IMR-90 (cell line): Measurements from ENCODE around the gene RUBCN. TPM values are rescaled to one million over a fixed set of nuclear protein-coding genes. Genes with fewer than 3 reads are reported as not detected.

Source experiments
- ATAC-seq: fragments of 200-7000 bp; cut with Tn5 transposase; 2 replicates; pipeline ENCODE4 v1.9.1; 2020; ENCODE audit warnings: low read depth, mild to moderate bottlenecking, moderate library complexity
- BruUV-seq: library from RNA; stranded (reverse); fragments of 400-500 nt; replicated peaks from 2 replicates; lab custom pipeline; 2021; lab: Mats Ljungman, UMichigan
- CTCF ChIA-PET: fragments of 300-600 bp; formaldehyde crosslinking; extraction: SDS; loops from one replicate; lab custom pipeline; 2021; ENCODE audit warnings: antibody characterized with exemption; lab: Yijun Ruan, JAX
- POLR2A ChIA-PET: fragments of 300-600 bp; sonication (Branson Sonifier 250); formaldehyde crosslinking; loops from one replicate; lab custom pipeline; 2022; ENCODE audit warnings: antibody characterized with exemption; ENCODE audit not compliant: unreplicated experiment; lab: Charles Lee
- DNase-seq: peaks from one replicate; pipeline ENCODE4 v3.0.0; 2013
- H2AFZ ChIP-seq: replicated peaks from 2 replicates; pipeline ENCODE3; 2013; ENCODE audit warnings: low read length, mild to moderate bottlenecking; ENCODE audit not compliant: poor library complexity
- H2AK5ac ChIP-seq: 2 replicates; pipeline ENCODE4 v1.6.1; 2013; ENCODE audit warnings: low read depth, low read length, inconsistent platforms
- H2AK9ac ChIP-seq: replicated peaks from 2 replicates; pipeline ENCODE3; 2013; ENCODE audit warnings: mild to moderate bottlenecking, low read depth, low read length, moderate library complexity; ENCODE audit not compliant: poor library complexity
- H2BK120ac ChIP-seq: 2 replicates; pipeline ENCODE4 v1.6.1; 2013; ENCODE audit warnings: low read depth, low read length, inconsistent platforms
- H2BK15ac ChIP-seq: 3 replicates; pipeline ENCODE4 v1.6.1; 2013; ENCODE audit warnings: low read depth, low read length, inconsistent platforms
- H2BK20ac ChIP-seq: 2 replicates; pipeline ENCODE4 v1.6.1; 2013; ENCODE audit warnings: low read depth, mild to moderate bottlenecking, inconsistent platforms, low read length, moderate library complexity
- H2BK5ac ChIP-seq: 2 replicates; pipeline ENCODE4 v1.6.1; 2013; ENCODE audit warnings: mild to moderate bottlenecking, low read depth, low read length, inconsistent platforms; ENCODE audit not compliant: poor library complexity, severe bottlenecking
- H3K14ac ChIP-seq: replicated peaks from 2 replicates; pipeline ENCODE4 v1.6.1; 2013; ENCODE audit warnings: low read depth, low read length, inconsistent platforms
- H3K18ac ChIP-seq: 2 replicates; pipeline ENCODE4 v1.6.1; 2013; ENCODE audit warnings: low read depth, low read length, control low read depth
- H3K23ac ChIP-seq: 2 replicates; pipeline ENCODE4 v1.6.1; 2013; ENCODE audit warnings: low read depth, low read length, inconsistent platforms
- H3K27ac ChIP-seq: 2 replicates; pipeline ENCODE4 v1.5.1; 2013; ENCODE audit warnings: mild to moderate bottlenecking, control low read depth, low read length; ENCODE audit not compliant: insufficient read depth
- H3K27me3 ChIP-seq: 2 replicates; pipeline ENCODE4 v1.6.1; 2013; ENCODE audit warnings: low read length; ENCODE audit not compliant: control insufficient read depth, insufficient read depth
- H3K36me3 ChIP-seq: 2 replicates; pipeline ENCODE4 v1.6.1; 2013; ENCODE audit warnings: low read length, mixed read lengths; ENCODE audit not compliant: control insufficient read depth, insufficient read depth
- H3K4ac ChIP-seq: 2 replicates; pipeline ENCODE4 v1.6.1; 2013; ENCODE audit warnings: low read depth, low read length, inconsistent platforms
- H3K4me1 ChIP-seq: 2 replicates; pipeline ENCODE4 v1.6.1; 2013; ENCODE audit warnings: low read length, mixed read lengths; ENCODE audit not compliant: control insufficient read depth, insufficient read depth
- H3K4me2 ChIP-seq: 2 replicates; pipeline ENCODE4 v1.6.1; 2013; ENCODE audit warnings: low read depth, mild to moderate bottlenecking, control low read depth, low read length, moderate library complexity
- H3K4me3 ChIP-seq: 2 replicates; pipeline ENCODE4 v1.5.1; 2013; ENCODE audit warnings: low read depth, mild to moderate bottlenecking, control low read depth, low read length, moderate library complexity; ENCODE audit not compliant: insufficient read depth
- H3K56ac ChIP-seq: 2 replicates; pipeline ENCODE4 v1.6.1; 2013; ENCODE audit warnings: low read length, inconsistent platforms; ENCODE audit not compliant: insufficient read depth; ENCODE audit errors: extremely low read depth
- H3K79me1 ChIP-seq, 2 experiments: 2 replicates each; pipeline ENCODE4 v1.6.1; 2013; ENCODE audit warnings: low read length in 2 of 2, inconsistent platforms in 1 of 2, low read depth in 1 of 2
- H3K9ac ChIP-seq: 2 replicates; pipeline ENCODE4 v1.6.1; 2013; ENCODE audit warnings: low read depth, low read length, control low read depth
- H3K9me1 ChIP-seq: 2 replicates; pipeline ENCODE4 v1.6.1; 2013; ENCODE audit warnings: low read length, inconsistent platforms; ENCODE audit not compliant: insufficient read depth
- H3K9me3 ChIP-seq: 2 replicates; pipeline ENCODE4 v1.6.1; 2013; ENCODE audit warnings: low read length; ENCODE audit not compliant: control insufficient read depth, insufficient read depth
- H4K20me1 ChIP-seq: 2 replicates; pipeline ENCODE4 v1.6.1; 2013; ENCODE audit warnings: low read length, inconsistent platforms; ENCODE audit not compliant: insufficient read depth
- H4K5ac ChIP-seq: 2 replicates; pipeline ENCODE4 v1.6.1; 2013; ENCODE audit warnings: mild to moderate bottlenecking, low read depth, low read length, control low read depth
- H4K8ac ChIP-seq, 2 experiments: 2 replicates each; pipeline ENCODE4 v1.6.1; 2013; ENCODE audit warnings: low read depth in 2 of 2, low read length in 2 of 2, control low read depth in 1 of 2, inconsistent platforms in 1 of 2
- H4K91ac ChIP-seq: 2 replicates; pipeline ENCODE4 v1.6.1; 2013; ENCODE audit warnings: low read depth, low read length, inconsistent platforms; ENCODE audit not compliant: insufficient read depth
- MXI1 ChIP-seq: IDR thresholded peaks from 2 replicates; pipeline ENCODE4 v1.6.1; 2012; ENCODE audit warnings: low read depth, mild to moderate bottlenecking, low read length, moderate library complexity, borderline replicate concordance
- RAD21 ChIP-seq: IDR thresholded peaks from 2 replicates; pipeline ENCODE4 v1.6.1; 2012; ENCODE audit warnings: low read length, improper control_type of control experiment
- WGBS, 2 experiments: methylation state at CpG; one replicate each; pipeline versions ENCODE4 v1.1.5 to v1.1.7; 2013; ENCODE audit warnings: missing lambda C conversion rate in 2 of 2; ENCODE audit not compliant: insufficient read length in 1 of 2; ENCODE audit errors: extremely low coverage in 2 of 2; 5-methylcytosine and 5-hydroxymethylcytosine counted together
- dilution Hi-C: fragments of 300-500 bp; cut with HindIII; formaldehyde crosslinking; loops from one replicate; pipeline ENCODE4 v1.14.3; 2018; ENCODE audit warnings: low sequenced_read_pairs; ENCODE audit not compliant: unreplicated experiment
- in situ Hi-C: fragments of 300-500 bp; cut with MboI; formaldehyde crosslinking; loops from 3 replicates; pipeline ENCODE4 v1.14.3; 2019; ENCODE audit warnings: low sequenced_read_pairs, inconsistent platforms, mixed read lengths
- intact Hi-C: fragments of 100-400 bp; cut with micrococcal nuclease; formaldehyde crosslinking; loops from 2 replicates; pipeline ENCODE4 v1.10.0; 2022
- polyA plus RNA-seq, 3 experiments: library from polyadenylated mRNA; depleted of rRNA; stranded (reverse); fragments of >200 nt; gene quantifications; 2 replicates each; pipeline ENCODE4 v1.2.3, GENCODE V29; 2012; ENCODE audit warnings: low replicate concordance in 1 of 3
- total RNA-seq: library from RNA; depleted of rRNA; stranded (reverse); fragments of >200 nt; gene quantifications from 2 replicates; pipeline ENCODE4 v1.2.3, GENCODE V29; 2012
- TF ChIP-seq, protein P1 (sequence below): fragments of 150-350 bp; IDR thresholded peaks from 2 replicates; pipeline ENCODE4 v1.6.1; 2017; ENCODE audit warnings: mild to moderate bottlenecking, antibody characterized with exemption, low read length, low read depth

Gene RUBCN
- total and polyA plus RNA-seq, 2 of the 4 experiments (the other 2 are of a cell fraction), result 10.8 to 12.6 TPM

DNA sequence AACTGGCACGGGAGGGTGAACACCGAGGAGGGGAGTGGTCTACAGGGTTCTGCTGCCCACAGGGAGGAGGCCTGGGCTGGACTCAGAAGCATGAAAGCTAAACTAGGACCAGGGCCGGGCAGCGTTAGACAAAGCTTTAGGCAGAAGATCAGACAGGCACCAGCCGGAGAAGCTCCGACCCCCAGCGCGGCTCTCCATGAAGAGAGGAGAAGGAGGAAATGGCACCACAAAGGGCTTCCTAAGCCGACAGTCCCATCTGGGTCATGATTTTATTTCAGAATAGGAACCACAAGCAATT is 61.2 kb downstream of the RUBCN start:
- Histone ChIP-seq H3K9ac (no peak overlapping the region), H2BK20ac (no peak overlapping the region), H2BK120ac (no peak overlapping the region), H2BK5ac (no peak overlapping the region), H3K23ac (no peak overlapping the region), H3K4me2 (no peak overlapping the region), H2AK9ac (no peak overlapping the region), H4K8ac (no peak overlapping the region), H3K4me3 (no peak overlapping the region), H4K20me1 (no peaks in the 10 kb centered on the region), H4K5ac (no peak overlapping the region), H3K9me1 (0 out of 2 replicates have a peak, but pooled peaks cover 3% of the 10 kb centered on the region), H3K56ac (no peak overlapping the region), H2AFZ (no peak overlapping the region), H3K36me3 (peaks cover 34% of the 10 kb centered on the region), H3K14ac (no peak overlapping the region), H3K4me1 (no peaks in the 10 kb centered on the region), H3K4ac (no peak overlapping the region), H3K9me3 (no peaks in the 10 kb centered on the region), H4K91ac (no peak overlapping the region), H2BK15ac (no peak overlapping the region), H3K18ac (no peak overlapping the region), H2AK5ac (no peak overlapping the region), H3K27me3 (no peaks in the 10 kb centered on the region), H3K79me1 (peaks cover 0 to 3% of the 10 kb centered on the region in 2 experiments; a peak in 1 of 4 replicates), H3K27ac (no peak overlapping the region)
- intact Hi-C loops, result no loop called here
- ChIA-PET CTCF (no interaction called here), POLR2A (no interaction called here)
- TF ChIP-seq, protein P1, sequence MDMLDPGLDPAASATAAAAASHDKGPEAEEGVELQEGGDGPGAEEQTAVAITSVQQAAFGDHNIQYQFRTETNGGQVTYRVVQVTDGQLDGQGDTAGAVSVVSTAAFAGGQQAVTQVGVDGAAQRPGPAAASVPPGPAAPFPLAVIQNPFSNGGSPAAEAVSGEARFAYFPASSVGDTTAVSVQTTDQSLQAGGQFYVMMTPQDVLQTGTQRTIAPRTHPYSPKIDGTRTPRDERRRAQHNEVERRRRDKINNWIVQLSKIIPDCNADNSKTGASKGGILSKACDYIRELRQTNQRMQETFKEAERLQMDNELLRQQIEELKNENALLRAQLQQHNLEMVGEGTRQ, result no peak
- no peak for TF ChIP-seq MXI1
- TF ChIP-seq RAD21, result no peak
- dilution Hi-C loops, result no loop called here
- BruUV-seq, result no TSS peak
- no peak for DNase-seq
- in situ Hi-C loops, result no loop called here
- no peak for ATAC-seq
- WGBS, 2 experiments, result no CpG with 5 or more reads among the region's 9 CpGs
